A549 (cell line): ENCODE measurements around the gene CHID1. TPM values are rescaled to one million over a fixed set of nuclear protein-coding genes. Genes with fewer than 3 reads are reported as not detected.

Experiments
- ATAC-seq, 2 experiments: fragments of 200-7000 bp in 1 of 2; fragments of >200 bp in 1 of 2; cut with Nextera tagmentation in 1 of 2; cut with Tn5 transposase in 1 of 2; 3 replicates each; pipeline versions ENCODE4 v1.8.0 to v1.9.1; 2018 to 2020; ENCODE audit warnings: mild to moderate bottlenecking in 1 of 2, moderate library complexity in 1 of 2
- CTCF ChIA-PET: fragments of 300-600 bp; sonication (Branson Sonifier 250); formaldehyde crosslinking; extraction: SDS; loops from one replicate; lab custom pipeline; 2021; ENCODE audit warnings: antibody characterized with exemption, inconsistent platforms; lab: Yijun Ruan, JAX
- POLR2A ChIA-PET: fragments of 350-600 bp; formaldehyde crosslinking; extraction: SDS; loops from one replicate; lab custom pipeline; 2021; ENCODE audit warnings: antibody characterized with exemption, inconsistent platforms; lab: Yijun Ruan, JAX
- DNase-seq, 2 experiments: peaks; one replicate each; pipeline versions ENCODE4 v3.0.0 to v3.0.0-alpha.2; 2011 to 2016; ENCODE audit warnings: low read depth in 1 of 2, low spot score in 1 of 2
- FAIRE-seq: peaks from 2 replicates; lab custom pipeline; 2011; peaks lifted over from hg19 to GRCh38; lab: Jason Lieb, UNC
- H3K27ac ChIP-seq, 2 experiments: fragments of >200 bp; sonication (Bioruptor Twin); formaldehyde crosslinking; 3 replicates each; pipeline ENCODE4 v1.5.1; 2016 to 2017
- H3K4me1 ChIP-seq: fragments of >200 bp; sonication (Bioruptor Twin); formaldehyde crosslinking; 3 replicates; pipeline ENCODE4 v1.6.1; 2016
- H3K4me2 ChIP-seq: fragments of >200 bp; sonication (Bioruptor Twin); formaldehyde crosslinking; 3 replicates; pipeline ENCODE4 v1.6.1; 2016
- H3K4me3 ChIP-seq: fragments of >200 bp; sonication (Bioruptor Twin); formaldehyde crosslinking; 3 replicates; pipeline ENCODE4 v1.5.1; 2016
- H3K9me3 ChIP-seq: fragments of >200 bp; sonication (Bioruptor Twin); formaldehyde crosslinking; 3 replicates; pipeline ENCODE4 v1.6.1; 2016
- ATOH8 ChIP-seq: fragments of 250-450 bp; sonication (Bioruptor Pico); IDR thresholded peaks from 2 replicates; pipeline ENCODE4 v1.5.0; 2020; ENCODE audit warnings: low read depth, mild to moderate bottlenecking, moderate library complexity
- EHMT2 ChIP-seq: fragments of 200-600 bp; sonication (generic); IDR thresholded peaks from 2 replicates; pipeline ENCODE4 v1.6.1; 2016; ENCODE audit warnings: antibody characterized with exemption, low read depth, mild to moderate bottlenecking, moderate library complexity
- HDAC2 ChIP-seq: fragments of 200-600 bp; sonication (generic); IDR thresholded peaks from 2 replicates; pipeline ENCODE4 v1.6.1; 2016
- HOXA7 ChIP-seq: fragments of 250-450 bp; sonication (Bioruptor Pico); IDR thresholded peaks from 2 replicates; pipeline ENCODE4 v1.5.0; 2020; ENCODE audit warnings: mild to moderate bottlenecking, moderate library complexity
- JUN ChIP-seq, 2 experiments: fragments of >200 bp; sonication (Bioruptor Twin); formaldehyde crosslinking; IDR thresholded peaks; 2 replicates in 1 of 2; 3 replicates in 1 of 2; pipeline ENCODE4 v1.6.1; 2016 to 2017
- MYC ChIP-seq: IDR thresholded peaks from 2 replicates; pipeline ENCODE4 v1.6.1; 2012; ENCODE audit warnings: mild to moderate bottlenecking, inconsistent platforms, low read length, improper control_type of control experiment, borderline replicate concordance
- NFE2L2 ChIP-seq: fragments of 150-350 bp; conservative IDR thresholded peaks from 2 replicates; pipeline ENCODE4 v1.6.1; 2014; ENCODE audit warnings: low read length
- NR3C1 ChIP-seq: fragments of >200 bp; sonication (Bioruptor Twin); formaldehyde crosslinking; IDR thresholded peaks from 3 replicates; pipeline ENCODE4 v1.6.1; 2017
- SMC3 ChIP-seq: fragments of >200 bp; sonication (Bioruptor Twin); formaldehyde crosslinking; IDR thresholded peaks from 3 replicates; pipeline ENCODE4 v1.6.1; 2018; ENCODE audit warnings: inconsistent platforms
- WGBS: methylation state at CpG from one replicate; pipeline ENCODE4 v1.1.6; 2017; ENCODE audit errors: missing lambda C conversion rate; 5-methylcytosine and 5-hydroxymethylcytosine counted together
- polyA plus RNA-seq, 4 experiments: library from polyadenylated mRNA; depleted of rRNA in 3 of 4; stranded (reverse); fragments of >200 nt; fragmentation: RNase III in 1 of 4; extraction: RNeasy Plus Mini Kit Qiagen cat#74134 plus additional on column Dnase treatment in 1 of 4; gene quantifications; 2 replicates in 3 of 4; 3 replicates in 1 of 4; pipeline ENCODE4 v1.2.3, GENCODE V29; 2011 to 2017
- TF ChIP-seq, protein P1 (sequence below): IDR thresholded peaks from 2 replicates; pipeline ENCODE4 v1.6.1; 2012
- TF ChIP-seq, protein P2 (sequence below): fragments of 450-650 bp; IDR thresholded peaks from 2 replicates; pipeline ENCODE4 v1.6.1; 2014; ENCODE audit warnings: antibody characterized with exemption

CHID1 gene
- polyA plus RNA-seq, 2 of the 4 experiments (the other 2 are of a cell fraction): 53.8 to 70.6 TPM

DNA sequence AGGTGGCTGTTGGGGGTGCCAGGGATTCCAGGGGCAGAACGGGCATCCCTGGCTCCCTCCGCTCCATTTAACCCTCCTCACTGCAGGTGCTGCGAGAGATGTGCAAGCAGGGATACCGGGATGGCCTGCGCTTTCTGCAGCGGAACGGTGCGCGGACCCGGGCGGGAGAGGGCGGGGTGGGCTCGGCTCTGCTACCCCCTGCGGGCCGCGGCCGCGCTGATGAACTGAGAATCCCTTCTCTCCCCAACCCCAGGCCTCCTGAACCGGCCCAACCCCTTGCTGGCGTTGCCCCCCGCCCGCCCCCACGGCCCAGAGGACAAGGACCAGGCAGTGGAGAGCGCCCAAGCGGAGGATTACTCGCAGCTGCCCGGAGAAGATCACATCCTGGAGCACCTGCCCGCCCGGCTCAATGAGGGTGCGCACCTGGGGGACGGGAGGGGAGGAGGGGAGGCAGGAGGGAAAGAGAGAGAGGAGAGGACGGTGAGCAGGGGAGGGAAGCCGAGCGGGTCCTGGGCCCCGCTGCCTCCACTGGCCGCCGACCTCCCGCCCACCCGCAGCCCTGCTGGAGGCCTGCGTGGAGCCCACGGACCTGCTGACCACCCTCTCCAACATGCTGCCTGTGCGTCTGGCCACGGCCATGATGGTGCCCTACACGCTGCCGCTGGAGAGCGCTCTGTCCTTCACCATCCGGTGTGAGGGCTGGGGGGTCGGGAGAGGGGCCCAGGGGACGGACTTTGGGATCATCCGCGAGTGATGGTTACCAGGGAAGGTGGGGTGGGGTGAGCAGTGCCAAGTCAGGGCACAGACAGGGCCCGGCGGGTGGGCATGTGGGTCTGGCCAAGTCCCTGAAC lies 86.9 kb downstream of the CHID1 start:
- Histone ChIP-seq H3K27ac (no peak overlapping the region), H3K9me3 (no peaks in the 10 kb centered on the region), H3K4me2 (no peak overlapping the region)
- no peak for DNase-seq
- no peak for TF ChIP-seq NR3C1
- TF ChIP-seq MYC: no peak
- no peak for TF ChIP-seq HDAC2
- no peak for TF ChIP-seq SMC3
- TF ChIP-seq, protein P1, sequence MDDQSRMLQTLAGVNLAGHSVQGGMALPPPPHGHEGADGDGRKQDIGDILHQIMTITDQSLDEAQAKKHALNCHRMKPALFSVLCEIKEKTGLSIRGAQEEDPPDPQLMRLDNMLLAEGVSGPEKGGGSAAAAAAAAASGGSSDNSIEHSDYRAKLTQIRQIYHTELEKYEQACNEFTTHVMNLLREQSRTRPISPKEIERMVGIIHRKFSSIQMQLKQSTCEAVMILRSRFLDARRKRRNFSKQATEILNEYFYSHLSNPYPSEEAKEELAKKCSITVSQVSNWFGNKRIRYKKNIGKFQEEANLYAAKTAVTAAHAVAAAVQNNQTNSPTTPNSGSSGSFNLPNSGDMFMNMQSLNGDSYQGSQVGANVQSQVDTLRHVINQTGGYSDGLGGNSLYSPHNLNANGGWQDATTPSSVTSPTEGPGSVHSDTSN: peak; percentile 53; the same call in 1 of the 2 replicates
- no peak for TF ChIP-seq EHMT2
- no peak for TF ChIP-seq HOXA7 (CRISPR knock-in tag)
- TF ChIP-seq, protein P2, sequence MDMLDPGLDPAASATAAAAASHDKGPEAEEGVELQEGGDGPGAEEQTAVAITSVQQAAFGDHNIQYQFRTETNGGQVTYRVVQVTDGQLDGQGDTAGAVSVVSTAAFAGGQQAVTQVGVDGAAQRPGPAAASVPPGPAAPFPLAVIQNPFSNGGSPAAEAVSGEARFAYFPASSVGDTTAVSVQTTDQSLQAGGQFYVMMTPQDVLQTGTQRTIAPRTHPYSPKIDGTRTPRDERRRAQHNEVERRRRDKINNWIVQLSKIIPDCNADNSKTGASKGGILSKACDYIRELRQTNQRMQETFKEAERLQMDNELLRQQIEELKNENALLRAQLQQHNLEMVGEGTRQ: no peak
- no peak for TF ChIP-seq ATOH8 (CRISPR knock-in tag)
- TF ChIP-seq, all 56 proteins: peak for 1
- CTCF ChIA-PET: interaction anchor here (0.7 to 1.8 kb wide), 3 partner anchors 9 to 20 kb away, joined by 3 to 4 read pairs (median 4); partner anchors contain the start of gene CD151
- POLR2A ChIA-PET: interaction anchor here (1.6 kb wide), 1 partner anchor 11 kb away, joined by 4 read pairs; no protein-coding TSS in a partner anchor
- WGBS: 94% methylated on average over 26 of the region's 53 CpGs
- FAIRE-seq: no peak
- peaks cover 61% of the 10 kb centered on the region for H3K4me1 ChIP-seq
- H3K4me3 ChIP-seq: no peak overlapping the region
- no peak for ATAC-seq

GRCh38 chr11:821512-822371 lies 88.9 kb downstream of the CHID1 start:
- ChIA-PET CTCF (interaction anchor here (1.0 to 1.8 kb wide), 5 partner anchors 9 to 20 kb away, joined by 3 to 10 read pairs (median 4); partner anchors contain the start of gene CD151), POLR2A (interaction anchor here (0.7 to 1.2 kb wide), 3 partner anchors 12 to 13 kb away, joined by 3 to 4 read pairs (median 3); no protein-coding TSS in a partner anchor)
- peak overlapping the region; percentile 63 to 90; a peak in 5 of 6 replicates for H3K27ac ChIP-seq
- DNase-seq: no peak
- peaks cover 56% of the 10 kb centered on the region for H3K4me1 ChIP-seq
- peak overlapping the region; percentile 97 for H3K4me2 ChIP-seq
- 82% methylated on average over 16 of the region's 22 CpGs for WGBS
- no peak for ATAC-seq
- TF ChIP-seq, protein P1: 0 out of 2 replicates have a peak, but pooled peaks have one; percentile 1
- peak in 1 of 2 experiments; percentile 24; a peak in 1 of 5 replicates for TF ChIP-seq JUN (IDR thresholded peaks at IDR 0.05)
- no peak for TF ChIP-seq NFE2L2
- TF ChIP-seq, all 56 proteins: peak for 2
- no peak for FAIRE-seq
- Histone ChIP-seq H3K9me3 (no peaks in the 10 kb centered on the region), H3K4me3 (no peak overlapping the region)
